CD4-positive, alpha-beta T cell treated with Interleukin-17A for 4 hours (primary cell): ENCODE results near the gene CD300C.
"Not testable (repeated sequence)": the region's sequence is repeated elsewhere in the genome, so short reads cannot be mapped to it uniquely, and the experiment has no call there.

Source experiments
- DNase-seq: peaks from one replicate; pipeline ENCODE4 v3.0.0-alpha.2; 2020; ENCODE audit warnings: mixed read lengths

Gene CD300C

GRCh38 chr17:74508156-74508555, 37.8 kb downstream of the CD300C start:
- no peak for DNase-seq

GRCh38 chr17:74503949-74504348, 42.0 kb downstream of the CD300C start:
- DNase-seq: not testable (repeated sequence)

GRCh38 chr17:74502861-74503260, 43.1 kb downstream of the CD300C start:
- DNase-seq: no peak

GRCh38 chr17:74499992-74500391, 45.9 kb downstream of the CD300C start:
- DNase-seq: no peak

- no peak for DNase-seq
Observed at GRCh38 chr17:74497471-74497870, 48.4 kb downstream of the CD300C start.

GRCh38 chr17:74493331-74493833, 52.5 kb downstream of the CD300C start:
- peak; percentile 81 for DNase-seq

GRCh38 chr17:74491626-74492025, 54.3 kb downstream of the CD300C start:
- DNase-seq: no peak
